C4-2B (cell line): ENCODE data around the gene AP5B1.

Source experiments
- ZFX ChIP-seq: fragments of 450-650 bp; IDR thresholded peaks from 2 replicates; pipeline ENCODE4 v1.6.1; 2017
- TF ChIP-seq, protein P1 (sequence below): fragments of 450-650 bp; conservative IDR thresholded peaks from 2 replicates; pipeline ENCODE4 v1.5.1; 2017; ENCODE audit warnings: mild to moderate bottlenecking

DNA sequence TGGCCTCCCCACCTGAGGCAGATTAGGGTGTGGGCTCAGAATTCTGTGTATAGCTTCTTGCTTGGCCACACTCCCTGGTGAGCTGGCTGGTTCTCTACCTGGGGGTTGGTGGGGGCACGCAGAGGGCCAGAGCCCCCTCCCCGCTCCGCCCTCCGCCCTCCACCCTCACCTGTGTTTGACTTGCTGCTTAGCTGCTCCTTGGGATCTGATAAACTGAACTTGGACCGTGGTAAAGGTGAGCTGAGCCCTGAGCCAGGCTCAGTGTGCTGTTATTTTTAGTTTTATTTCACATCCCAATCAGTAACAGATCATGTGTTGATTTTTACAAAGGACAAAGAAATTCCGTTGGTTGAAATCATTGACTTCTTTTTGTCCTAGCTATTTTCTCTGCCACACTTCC, 8.0 kb upstream of the AP5B1 start:
- TF ChIP-seq, protein P1, sequence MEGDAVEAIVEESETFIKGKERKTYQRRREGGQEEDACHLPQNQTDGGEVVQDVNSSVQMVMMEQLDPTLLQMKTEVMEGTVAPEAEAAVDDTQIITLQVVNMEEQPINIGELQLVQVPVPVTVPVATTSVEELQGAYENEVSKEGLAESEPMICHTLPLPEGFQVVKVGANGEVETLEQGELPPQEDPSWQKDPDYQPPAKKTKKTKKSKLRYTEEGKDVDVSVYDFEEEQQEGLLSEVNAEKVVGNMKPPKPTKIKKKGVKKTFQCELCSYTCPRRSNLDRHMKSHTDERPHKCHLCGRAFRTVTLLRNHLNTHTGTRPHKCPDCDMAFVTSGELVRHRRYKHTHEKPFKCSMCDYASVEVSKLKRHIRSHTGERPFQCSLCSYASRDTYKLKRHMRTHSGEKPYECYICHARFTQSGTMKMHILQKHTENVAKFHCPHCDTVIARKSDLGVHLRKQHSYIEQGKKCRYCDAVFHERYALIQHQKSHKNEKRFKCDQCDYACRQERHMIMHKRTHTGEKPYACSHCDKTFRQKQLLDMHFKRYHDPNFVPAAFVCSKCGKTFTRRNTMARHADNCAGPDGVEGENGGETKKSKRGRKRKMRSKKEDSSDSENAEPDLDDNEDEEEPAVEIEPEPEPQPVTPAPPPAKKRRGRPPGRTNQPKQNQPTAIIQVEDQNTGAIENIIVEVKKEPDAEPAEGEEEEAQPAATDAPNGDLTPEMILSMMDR = no peak
- TF ChIP-seq ZFX = no peak
